SK-N-SH treated with all-trans-retinoic acid at 6 μM for 48 hours (cell line): Measurements from ENCODE around the gene CCDC82.

Experiments
- ATAC-seq: fragments of 200-7000 bp; cut with Tn5 transposase; 3 replicates; pipeline ENCODE4 v1.9.1; 2020; ENCODE audit warnings: mild to moderate bottlenecking, moderate library complexity
- ARNTL ChIP-seq: fragments of 450-650 bp; formaldehyde crosslinking; IDR thresholded peaks from 2 replicates; pipeline ENCODE4 v1.5.0; 2020; ENCODE audit warnings: low read depth, mild to moderate bottlenecking, moderate library complexity, borderline replicate concordance
- BACH2 ChIP-seq: fragments of 250-450 bp; sonication (Bioruptor Pico); IDR thresholded peaks from 2 replicates; pipeline ENCODE4 v1.9.0; 2021; ENCODE audit warnings: mild to moderate bottlenecking, borderline replicate concordance
- CSDC2 ChIP-seq: fragments of 250-450 bp; sonication (Bioruptor Pico); IDR thresholded peaks from 2 replicates; pipeline ENCODE4 v1.5.0; 2020; ENCODE audit warnings: mild to moderate bottlenecking, moderate library complexity
- ESRRG ChIP-seq: fragments of 250-450 bp; sonication (Bioruptor Pico); IDR thresholded peaks from 2 replicates; pipeline ENCODE4 v1.6.1; 2021; ENCODE audit warnings: mild to moderate bottlenecking
- GLIS3 ChIP-seq: fragments of 250-450 bp; sonication (Bioruptor Pico); IDR thresholded peaks from 2 replicates; pipeline ENCODE4 v1.5.0; 2020; ENCODE audit warnings: mild to moderate bottlenecking, moderate library complexity
- ISL1 ChIP-seq: fragments of 250-450 bp; sonication (Bioruptor Pico); IDR thresholded peaks from 2 replicates; pipeline ENCODE4 v2.1.2; 2022; ENCODE audit warnings: mild to moderate bottlenecking, moderate library complexity
- OSR1 ChIP-seq: fragments of 250-450 bp; sonication (Bioruptor Pico); IDR thresholded peaks from 2 replicates; pipeline ENCODE4 v1.8.0; 2022; ENCODE audit warnings: moderate library complexity, mild to moderate bottlenecking, inconsistent platforms
- POU6F1 ChIP-seq: fragments of 250-450 bp; sonication (Bioruptor Pico); IDR thresholded peaks from 2 replicates; pipeline ENCODE4 v1.8.0; 2021; ENCODE audit warnings: low read depth, mild to moderate bottlenecking, moderate library complexity, borderline replicate concordance
- PPARA ChIP-seq: fragments of 250-450 bp; sonication (Bioruptor Pico); IDR thresholded peaks from 2 replicates; pipeline ENCODE4 v1.5.0; 2020; ENCODE audit warnings: mild to moderate bottlenecking, borderline replicate concordance
- RARB ChIP-seq: fragments of 250-450 bp; sonication (Bioruptor Pico); IDR thresholded peaks from 2 replicates; pipeline ENCODE4 v1.8.0; 2021; ENCODE audit warnings: mild to moderate bottlenecking, moderate library complexity
- TCF4 ChIP-seq: fragments of 250-450 bp; sonication (Bioruptor Pico); IDR thresholded peaks from 2 replicates; pipeline ENCODE4 v1.8.0; 2021; ENCODE audit warnings: mild to moderate bottlenecking, moderate library complexity, borderline replicate concordance
- TOX ChIP-seq: fragments of 250-450 bp; sonication (Bioruptor Pico); IDR thresholded peaks from 2 replicates; pipeline ENCODE4 v1.8.0; 2021; ENCODE audit warnings: mild to moderate bottlenecking, moderate library complexity, borderline replicate concordance
- TSHZ2 ChIP-seq: fragments of 250-450 bp; sonication (Bioruptor Pico); IDR thresholded peaks from 2 replicates; pipeline ENCODE4 v1.5.0; 2020; ENCODE audit warnings: mild to moderate bottlenecking, moderate library complexity
- ZC3H10 ChIP-seq: fragments of 250-450 bp; sonication (Bioruptor Pico); IDR thresholded peaks from 2 replicates; pipeline ENCODE4 v1.5.1; 2021; ENCODE audit warnings: mild to moderate bottlenecking, moderate library complexity
- ZFP3 ChIP-seq: fragments of 250-450 bp; sonication (Bioruptor Pico); IDR thresholded peaks from 2 replicates; pipeline ENCODE4 v1.5.0; 2020; ENCODE audit warnings: mild to moderate bottlenecking, moderate library complexity
- ZNF565 ChIP-seq: fragments of 450-650 bp; formaldehyde crosslinking; conservative IDR thresholded peaks from 2 replicates; pipeline ENCODE4 v1.5.0; 2020; ENCODE audit warnings: low read depth, mild to moderate bottlenecking, moderate library complexity
- ZNF8 ChIP-seq: fragments of 450-650 bp; formaldehyde crosslinking; IDR thresholded peaks from 2 replicates; pipeline ENCODE4 v1.5.0; 2020; ENCODE audit warnings: mild to moderate bottlenecking, moderate library complexity
- TF ChIP-seq, protein P1 (sequence below): fragments of 250-450 bp; sonication (Bioruptor Pico); IDR thresholded peaks from 2 replicates; pipeline ENCODE4 v1.5.1; 2020; ENCODE audit warnings: low read depth, mild to moderate bottlenecking, moderate library complexity
- TF ChIP-seq, protein P2 (sequence below): fragments of 250-450 bp; sonication (Bioruptor Pico); IDR thresholded peaks from 2 replicates; pipeline ENCODE4 v1.5.1; 2021; ENCODE audit warnings: mild to moderate bottlenecking, moderate library complexity
- TF ChIP-seq, protein P3 (sequence below): fragments of 250-450 bp; sonication (Bioruptor Pico); IDR thresholded peaks from 2 replicates; pipeline ENCODE4 v1.8.0; 2020; ENCODE audit warnings: mild to moderate bottlenecking, moderate library complexity, borderline replicate concordance

Gene CCDC82

GRCh38 chr11:96357794-96358193 lies 31.9 kb downstream of the CCDC82 start:
- TF ChIP-seq ZC3H10 (CRISPR knock-in tag) (no peak), ZFP3 (no peak), TSHZ2 (no peak), ARNTL (no peak), POU6F1 (CRISPR knock-in tag) (no peak), PPARA (CRISPR knock-in tag) (no peak), ISL1 (no peak), ZNF8 (CRISPR knock-in tag) (no peak), RARB (no peak), GLIS3 (CRISPR knock-in tag) (no peak), TCF4 (CRISPR knock-in tag) (no peak), OSR1 (CRISPR knock-in tag) (no peak), ESRRG (CRISPR knock-in tag) (no peak), BACH2 (no peak), TOX (CRISPR knock-in tag) (no peak)
- TF ChIP-seq, protein P1, sequence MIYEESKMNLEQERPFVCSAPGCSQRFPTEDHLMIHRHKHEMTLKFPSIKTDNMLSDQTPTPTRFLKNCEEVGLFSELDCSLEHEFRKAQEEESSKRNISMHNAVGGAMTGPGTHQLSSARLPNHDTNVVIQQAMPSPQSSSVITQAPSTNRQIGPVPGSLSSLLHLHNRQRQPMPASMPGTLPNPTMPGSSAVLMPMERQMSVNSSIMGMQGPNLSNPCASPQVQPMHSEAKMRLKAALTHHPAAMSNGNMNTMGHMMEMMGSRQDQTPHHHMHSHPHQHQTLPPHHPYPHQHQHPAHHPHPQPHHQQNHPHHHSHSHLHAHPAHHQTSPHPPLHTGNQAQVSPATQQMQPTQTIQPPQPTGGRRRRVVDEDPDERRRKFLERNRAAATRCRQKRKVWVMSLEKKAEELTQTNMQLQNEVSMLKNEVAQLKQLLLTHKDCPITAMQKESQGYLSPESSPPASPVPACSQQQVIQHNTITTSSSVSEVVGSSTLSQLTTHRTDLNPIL (CRISPR knock-in tag): no peak
- TF ChIP-seq, protein P2, sequence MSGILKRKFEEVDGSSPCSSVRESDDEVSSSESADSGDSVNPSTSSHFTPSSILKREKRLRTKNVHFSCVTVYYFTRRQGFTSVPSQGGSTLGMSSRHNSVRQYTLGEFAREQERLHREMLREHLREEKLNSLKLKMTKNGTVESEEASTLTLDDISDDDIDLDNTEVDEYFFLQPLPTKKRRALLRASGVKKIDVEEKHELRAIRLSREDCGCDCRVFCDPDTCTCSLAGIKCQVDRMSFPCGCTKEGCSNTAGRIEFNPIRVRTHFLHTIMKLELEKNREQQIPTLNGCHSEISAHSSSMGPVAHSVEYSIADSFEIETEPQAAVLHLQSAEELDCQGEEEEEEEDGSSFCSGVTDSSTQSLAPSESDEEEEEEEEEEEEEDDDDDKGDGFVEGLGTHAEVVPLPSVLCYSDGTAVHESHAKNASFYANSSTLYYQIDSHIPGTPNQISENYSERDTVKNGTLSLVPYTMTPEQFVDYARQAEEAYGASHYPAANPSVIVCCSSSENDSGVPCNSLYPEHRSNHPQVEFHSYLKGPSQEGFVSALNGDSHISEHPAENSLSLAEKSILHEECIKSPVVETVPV (CRISPR knock-in tag): no peak
- TF ChIP-seq, protein P3, sequence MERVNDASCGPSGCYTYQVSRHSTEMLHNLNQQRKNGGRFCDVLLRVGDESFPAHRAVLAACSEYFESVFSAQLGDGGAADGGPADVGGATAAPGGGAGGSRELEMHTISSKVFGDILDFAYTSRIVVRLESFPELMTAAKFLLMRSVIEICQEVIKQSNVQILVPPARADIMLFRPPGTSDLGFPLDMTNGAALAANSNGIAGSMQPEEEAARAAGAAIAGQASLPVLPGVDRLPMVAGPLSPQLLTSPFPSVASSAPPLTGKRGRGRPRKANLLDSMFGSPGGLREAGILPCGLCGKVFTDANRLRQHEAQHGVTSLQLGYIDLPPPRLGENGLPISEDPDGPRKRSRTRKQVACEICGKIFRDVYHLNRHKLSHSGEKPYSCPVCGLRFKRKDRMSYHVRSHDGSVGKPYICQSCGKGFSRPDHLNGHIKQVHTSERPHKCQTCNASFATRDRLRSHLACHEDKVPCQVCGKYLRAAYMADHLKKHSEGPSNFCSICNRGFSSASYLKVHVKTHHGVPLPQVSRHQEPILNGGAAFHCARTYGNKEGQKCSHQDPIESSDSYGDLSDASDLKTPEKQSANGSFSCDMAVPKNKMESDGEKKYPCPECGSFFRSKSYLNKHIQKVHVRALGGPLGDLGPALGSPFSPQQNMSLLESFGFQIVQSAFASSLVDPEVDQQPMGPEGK: no peak
- no peak for ATAC-seq

- no peak for ATAC-seq
- TF ChIP-seq GLIS3 (CRISPR knock-in tag) (no peak), ZNF565 (no peak), OSR1 (CRISPR knock-in tag) (no peak), ESRRG (CRISPR knock-in tag) (no peak), CSDC2 (no peak), POU6F1 (CRISPR knock-in tag) (no peak), ISL1 (no peak), TCF4 (CRISPR knock-in tag) (no peak), BACH2 (no peak)
These were observed 32.9 kb downstream of the CCDC82 start for GRCh38 chr11:96356848-96357247.
